ENCODE data around the gene GRPEL2. TPM values are rescaled to one million over a fixed set of nuclear protein-coding genes. Genes with fewer than 3 reads are reported as not detected.
A peak's percentile ranks its signal among the peaks of the same experiment; 100 is the strongest.

The GRPEL2 gene
- total RNA-seq, 1 donor: 4.0 TPM

GRCh38 chr5:149317281-149318048 is 27.8 kb upstream of the GRPEL2 start:
- DNase-seq (ENCODE audit: low read depth in 2 of 3, low spot score in 2 of 3): peak in 2 of 3 donors; percentile 34 to 59

- no peak for DNase-seq (ENCODE audit: low read depth in 2 of 3, low spot score in 2 of 3)
These were observed 26.1 kb upstream of the GRPEL2 start for GRCh38 chr5:149319174-149319573.

GRCh38 chr5:149320791-149321330 is 24.4 kb upstream of the GRPEL2 start:
- peak in 2 of 3 donors; percentile 40 to 77 for DNase-seq (ENCODE audit: low read depth in 2 of 3, low spot score in 2 of 3)

GRCh38 chr5:149322518-149322917 is 22.8 kb upstream of the GRPEL2 start:
- no peak for DNase-seq (ENCODE audit: low read depth in 2 of 3, low spot score in 2 of 3)

GRCh38 chr5:149323210-149323609 is 22.1 kb upstream of the GRPEL2 start:
- DNase-seq (ENCODE audit: low read depth in 2 of 3, low spot score in 2 of 3): no peak

- no peak for DNase-seq (ENCODE audit: low read depth in 2 of 3, low spot score in 2 of 3)
These were observed 21.6 kb upstream of the GRPEL2 start for GRCh38 chr5:149323621-149324205.

- no peak for DNase-seq (ENCODE audit: low read depth in 2 of 3, low spot score in 2 of 3)
These were observed 20.7 kb upstream of the GRPEL2 start for GRCh38 chr5:149324641-149325040.

- DNase-seq (ENCODE audit: low read depth in 2 of 3, low spot score in 2 of 3): no peak
These were observed 20.0 kb upstream of the GRPEL2 start for GRCh38 chr5:149325166-149325735.

- no peak for DNase-seq (ENCODE audit: low read depth in 2 of 3, low spot score in 2 of 3)
These were observed 19.4 kb upstream of the GRPEL2 start for GRCh38 chr5:149325894-149326293.

- no peak for DNase-seq (ENCODE audit: low read depth in 2 of 3, low spot score in 2 of 3)
These were observed 18.7 kb upstream of the GRPEL2 start for GRCh38 chr5:149326611-149327010.

- no peak for DNase-seq (ENCODE audit: low read depth in 2 of 3, low spot score in 2 of 3)
These were observed 17.1 kb upstream of the GRPEL2 start for GRCh38 chr5:149328177-149328576.

- DNase-seq (ENCODE audit: low read depth in 2 of 3, low spot score in 2 of 3): no peak
These were observed 11.4 kb upstream of the GRPEL2 start for GRCh38 chr5:149333711-149334443.

GRCh38 chr5:149337736-149338135 is 7.6 kb upstream of the GRPEL2 start:
- no peak for DNase-seq (ENCODE audit: low read depth in 2 of 3, low spot score in 2 of 3)

- DNase-seq (ENCODE audit: low read depth in 2 of 3, low spot score in 2 of 3): no peak
These were observed 6.9 kb upstream of the GRPEL2 start for GRCh38 chr5:149338364-149338763.

- DNase-seq (ENCODE audit: low read depth in 2 of 3, low spot score in 2 of 3): no peak
These were observed 4.4 kb upstream of the GRPEL2 start for GRCh38 chr5:149340920-149341319.

- no peak for DNase-seq (ENCODE audit: low read depth in 2 of 3, low spot score in 2 of 3)
These were observed 3.4 kb upstream of the GRPEL2 start for GRCh38 chr5:149341876-149342275.

- peak in 1 of 3 donors; percentile 42 for DNase-seq (ENCODE audit: low read depth in 2 of 3, low spot score in 2 of 3)
These were observed 1.1 kb upstream of the GRPEL2 start for GRCh38 chr5:149344151-149344550.

- DNase-seq (ENCODE audit: low read depth in 2 of 3, low spot score in 2 of 3): peak in 1 of 3 donors; percentile 7
These were observed 558 bp downstream of the GRPEL2 start for GRCh38 chr5:149345892-149346222.

GRCh38 chr5:149348518-149348917 is 3.2 kb downstream of the GRPEL2 start:
- no peak for DNase-seq (ENCODE audit: low read depth in 2 of 3, low spot score in 2 of 3)

GRCh38 chr5:149349382-149349781 is 4.1 kb downstream of the GRPEL2 start:
- DNase-seq (ENCODE audit: low read depth in 2 of 3, low spot score in 2 of 3): no peak

GRCh38 chr5:149352169-149352568 is 6.9 kb downstream of the GRPEL2 start:
- no peak for DNase-seq (ENCODE audit: low read depth in 2 of 3, low spot score in 2 of 3)

Data from hematopoietic multipotent progenitor cell (in vitro differentiated cells).